H1 (cell line): ENCODE results near the gene STK11IP. TPM values are rescaled to one million over a fixed set of nuclear protein-coding genes. Genes with fewer than 3 reads are reported as not detected.

ENCODE experiments used
- CEBPB ChIP-seq: IDR thresholded peaks from 2 replicates; pipeline ENCODE4 v1.6.1; 2012; ENCODE audit warnings: low read depth, low read length
- CHD2 ChIP-seq: IDR thresholded peaks from 2 replicates; pipeline ENCODE4 v1.6.1; 2012; ENCODE audit warnings: low read length, improper control_type of control experiment
- EGR1 ChIP-seq: IDR thresholded peaks from 2 replicates; pipeline ENCODE4 v1.6.1; 2011; ENCODE audit warnings: low read depth, low read length, borderline replicate concordance
- GTF2F1 ChIP-seq: IDR thresholded peaks from 2 replicates; pipeline ENCODE4 v1.6.1; 2012; ENCODE audit warnings: low read depth, low read length, improper control_type of control experiment, borderline replicate concordance
- POLR2A ChIP-seq, 2 experiments: IDR thresholded peaks; 1 replicate in 1 of 2; 2 replicates in 1 of 2; pipeline ENCODE4 v1.6.1; 2011; ENCODE audit warnings: low read depth in 2 of 2, low read length in 2 of 2, mild to moderate bottlenecking in 2 of 2; ENCODE audit errors: control extremely low read depth in 1 of 2
- POLR2AphosphoS5 ChIP-seq: IDR thresholded peaks from 2 replicates; pipeline ENCODE4 v1.6.1; 2011; ENCODE audit warnings: low read depth, low read length
- RNF2 ChIP-seq: fragments of 200-900, 300-1000 bp; sonication (generic); IDR thresholded peaks from 2 replicates; pipeline ENCODE4 v1.7.1; 2016; ENCODE audit warnings: borderline replicate concordance, low read depth, mild to moderate bottlenecking, antibody characterized with exemption, low read length; ENCODE audit not compliant: poor library complexity, severe bottlenecking; ENCODE audit errors: missing control alignments
- TAF1 ChIP-seq: IDR thresholded peaks from 2 replicates; pipeline ENCODE4 v1.6.1; 2011; ENCODE audit warnings: mild to moderate bottlenecking, low read depth, low read length
- TBP ChIP-seq: IDR thresholded peaks from 2 replicates; pipeline ENCODE4 v1.6.1; 2011; ENCODE audit warnings: low read depth, low read length, improper control_type of control experiment
- polyA plus RNA-seq, 7 experiments: library from polyadenylated mRNA; depleted of rRNA in 3 of 7; stranded (reverse) in 5 of 7; unstranded in 2 of 7; fragments of >200 nt in 5 of 7; fragments of 200-250 nt in 2 of 7; gene quantifications; 1 replicate in 5 of 7; 2 replicates in 1 of 7; 4 replicates in 1 of 7; pipeline versions ENCODE4 v1.2.1 to v1.2.3, GENCODE V29; 2011 to 2013; ENCODE audit warnings: missing spikeins in 2 of 7, mixed read lengths in 2 of 7
- total RNA-seq: library from RNA; stranded (reverse); fragmentation: NEBNext Ultra II Directional; extraction: Animal tissue kit (Norgen Biotek cat#: 25700); gene quantifications from 2 replicates; pipeline ENCODE4 v1.2.1, GENCODE V29; 2021

Gene STK11IP
- total and polyA plus RNA-seq, 2 of the 8 experiments (the other 6 are each of a cell fraction or from before 2014, with no cell fraction given) = 18.5 to 29.6 TPM

DNA sequence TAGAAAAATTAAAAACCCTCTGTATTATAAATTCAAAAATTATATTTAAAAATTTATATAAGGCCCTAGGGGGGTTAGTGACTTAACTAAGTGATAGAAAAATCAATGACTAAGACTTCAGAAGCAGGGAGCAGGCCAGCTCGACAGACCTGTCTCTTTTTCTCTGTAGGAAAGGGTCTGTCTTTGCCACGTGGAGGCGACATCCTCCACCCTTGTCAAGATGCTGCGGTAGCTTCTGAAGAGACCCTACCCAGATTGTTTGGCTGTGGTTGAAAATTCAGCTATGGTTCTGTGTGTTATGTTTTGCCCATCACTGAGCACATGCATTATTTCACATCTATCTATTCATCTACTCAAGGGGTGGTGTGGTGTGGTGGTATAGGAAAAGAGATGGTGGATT is 21.6 kb downstream of the STK11IP start (continued):
- TF ChIP-seq GTF2F1 (no peak), CEBPB (no peak), EGR1 (no peak), TAF1 (no peak), CHD2 (no peak), POLR2AphosphoS5 (no peak), POLR2A (IDR thresholded peaks at IDR 0.05; ENCODE audit: control extremely low read depth in 1 of 2, low read depth in 2 of 2, low read length in 2 of 2) (no peak), RNF2 (no peak), TBP (no peak)
